ENCODE data around the gene STMP1. TPM values are rescaled to one million over a fixed set of nuclear protein-coding genes. Genes with fewer than 3 reads are reported as not detected.
A peak's percentile ranks its signal among the peaks of the same experiment; 100 is the strongest.

STMP1 gene
- total RNA-seq, 1 experiment from 2014 or later = 38.4 TPM

GRCh38 chr7:135672560-135673359 is 10.4 kb downstream of the STMP1 start:
- Histone ChIP-seq H3K27ac (ENCODE audit: insufficient read length, low read depth, low read length) (no peak overlapping the region), H3K23ac (ENCODE audit: insufficient read length, low read depth, low read length) (no peak overlapping the region), H3K9me3 (ENCODE audit: control insufficient read depth, low read depth, low read length) (no peaks in the 10 kb centered on the region), H3K23me2 (ENCODE audit: insufficient read length, low read depth, low read length, poor library complexity, severe bottlenecking) (no peaks in the 10 kb centered on the region), H4K20me1 (ENCODE audit: control insufficient read depth, insufficient read depth, insufficient read length) (no peaks in the 10 kb centered on the region), H3T11ph (ENCODE audit: low read length) (no peak overlapping the region), H3K14ac (ENCODE audit: insufficient read depth, low read length) (no peak overlapping the region), H3K4me2 (ENCODE audit: insufficient read depth, insufficient read length, low read length) (no peak overlapping the region), H3K4me1 (ENCODE audit: insufficient read depth, low read length) (no peaks in the 10 kb centered on the region), H2AK5ac (ENCODE audit: insufficient read length, low read length) (no peak overlapping the region), H2BK120ac (ENCODE audit: low read depth, low read length, poor library complexity, severe bottlenecking) (no peak overlapping the region), H3K4ac (ENCODE audit: low read depth, low read length) (no peak overlapping the region), H3K56ac (ENCODE audit: insufficient read length, low read depth, low read length) (no peak overlapping the region), H2BK5ac (ENCODE audit: insufficient read length, low read length) (no peak overlapping the region), H3K79me2 (ENCODE audit: insufficient read depth, low read length) (peaks cover 4% of the 10 kb centered on the region; the same call in 1 of the 2 replicates), H3K27me3 (ENCODE audit: insufficient read depth, low read length) (no peaks in the 10 kb centered on the region), H4K8ac (replicated peaks; ENCODE audit: insufficient read length, low read depth, low read length) (no peak overlapping the region), H2BK15ac (ENCODE audit: low read depth, low read length) (no peak overlapping the region), H2AFZ (ENCODE audit: low read length) (no peak overlapping the region), H2BK20ac (ENCODE audit: low read depth, low read length, poor library complexity, severe bottlenecking) (no peak overlapping the region), H3K18ac (ENCODE audit: insufficient read length, low read depth, low read length) (no peak overlapping the region), H2BK12ac (ENCODE audit: insufficient read length, low read depth, low read length) (no peak overlapping the region), H3K9ac (ENCODE audit: extremely low read depth, insufficient read length, low read length) (no peak overlapping the region), H4K91ac (ENCODE audit: insufficient read length, low read depth, low read length) (no peak overlapping the region), H3K79me1 (ENCODE audit: insufficient read depth, low read depth, low read length, poor library complexity, severe bottlenecking) (peaks cover 3% of the 10 kb centered on the region), H4K5ac (ENCODE audit: insufficient read length, low read depth, low read length) (no peak overlapping the region)
- peak; percentile 83 for TF ChIP-seq CTCF (conservative IDR thresholded peaks at IDR 0.05)
- H3K27ac Mint-ChIP-seq = peak overlapping the region in 1 of 3 experiments; percentile 91; a peak in 3 of 7 replicates
- DNase-seq = no peak
- H3K4me3 Mint-ChIP-seq = no peak overlapping the region
- peaks cover 0 to 6% of the 10 kb centered on the region in 2 experiments; a peak in 2 of 5 replicates for H3K9me3 Mint-ChIP-seq
- H3K4me1 Mint-ChIP-seq = peaks cover 3 to 8% of the 10 kb centered on the region in 2 experiments; a peak in 2 of 4 replicates
- no CpG with 5 or more reads among the region's 3 CpGs for WGBS (ENCODE audit: extremely low coverage, insufficient read length, low lambda C conversion rate)
- H3K36me3 Mint-ChIP-seq (ENCODE audit: insufficient read depth in 1 of 3, low read depth in 3 of 3) = peaks cover 11 to 38% (median 28%) of the 10 kb centered on the region in 3 experiments
- no peaks in the 10 kb centered on the region for H3K27me3 Mint-ChIP-seq (ENCODE audit: low read depth)

Data from H9 (cell line).